Thyroid gland (tissue), 4 donors: ENCODE data around the gene MYLK2.

ENCODE experiments used
- POLR2A ChIP-seq, 2 donors: fragments of 450-650 bp; IDR thresholded peaks; one replicate each; pipeline ENCODE4 v1.6.1; 2017; ENCODE audit warnings: antibody characterized with exemption in 2 of 2, mild to moderate bottlenecking in 2 of 2, moderate library complexity in 1 of 2
- TF ChIP-seq, protein P1 (sequence below), 6 experiments: fragments of 200-600 bp in 3 of 6; fragments of 450-650 bp in 3 of 6; sonication (generic) in 3 of 6; IDR thresholded peaks; one replicate each; pipeline ENCODE4 v1.5.1; 2016 to 2019; ENCODE audit warnings: antibody characterized with exemption in 6 of 6, mild to moderate bottlenecking in 2 of 6, inconsistent platforms in 1 of 6, moderate library complexity in 1 of 6

GRCh38 chr20:31883829-31884228, 64.7 kb downstream of the MYLK2 start:
- TF ChIP-seq POLR2A (IDR thresholded peaks at IDR 0.05), result no peak
- TF ChIP-seq, protein P1, sequence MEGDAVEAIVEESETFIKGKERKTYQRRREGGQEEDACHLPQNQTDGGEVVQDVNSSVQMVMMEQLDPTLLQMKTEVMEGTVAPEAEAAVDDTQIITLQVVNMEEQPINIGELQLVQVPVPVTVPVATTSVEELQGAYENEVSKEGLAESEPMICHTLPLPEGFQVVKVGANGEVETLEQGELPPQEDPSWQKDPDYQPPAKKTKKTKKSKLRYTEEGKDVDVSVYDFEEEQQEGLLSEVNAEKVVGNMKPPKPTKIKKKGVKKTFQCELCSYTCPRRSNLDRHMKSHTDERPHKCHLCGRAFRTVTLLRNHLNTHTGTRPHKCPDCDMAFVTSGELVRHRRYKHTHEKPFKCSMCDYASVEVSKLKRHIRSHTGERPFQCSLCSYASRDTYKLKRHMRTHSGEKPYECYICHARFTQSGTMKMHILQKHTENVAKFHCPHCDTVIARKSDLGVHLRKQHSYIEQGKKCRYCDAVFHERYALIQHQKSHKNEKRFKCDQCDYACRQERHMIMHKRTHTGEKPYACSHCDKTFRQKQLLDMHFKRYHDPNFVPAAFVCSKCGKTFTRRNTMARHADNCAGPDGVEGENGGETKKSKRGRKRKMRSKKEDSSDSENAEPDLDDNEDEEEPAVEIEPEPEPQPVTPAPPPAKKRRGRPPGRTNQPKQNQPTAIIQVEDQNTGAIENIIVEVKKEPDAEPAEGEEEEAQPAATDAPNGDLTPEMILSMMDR (IDR thresholded peaks at IDR 0.05), result no peak
